Measurements from ENCODE around the gene HAGH. TPM values are rescaled to one million over a fixed set of nuclear protein-coding genes. Genes with fewer than 3 reads are reported as not detected.

Gene HAGH
- total and polyA plus RNA-seq, 9 of the 15 experiments (the other 6 are each of a cell fraction or from before 2014, with no cell fraction given), result 0.46 to 35.1 (median 16.8) TPM

- TF ChIP-seq ARID4B (CRISPR knock-in tag; IDR thresholded peaks at IDR 0.05) (0 out of 2 replicates have a peak, but pooled peaks have one; percentile 12), ZNF232 (CRISPR knock-in tag; IDR thresholded peaks at IDR 0.05) (0 out of 2 replicates have a peak, but pooled peaks have one; percentile 81), VEZF1 (CRISPR knock-in tag; IDR thresholded peaks at IDR 0.05) (peak; percentile 63), HNRNPL (IDR thresholded peaks at IDR 0.05; ENCODE audit: low read depth, low read length) (no peak), GABPB2 (CRISPR knock-in tag; conservative IDR thresholded peaks at IDR 0.05) (no peak), TCF3 (CRISPR knock-in tag; IDR thresholded peaks at IDR 0.05) (no peak), ZNF655 (CRISPR knock-in tag; IDR thresholded peaks at IDR 0.05) (no peak), EZH2 (IDR thresholded peaks at IDR 0.05; ENCODE audit: borderline replicate concordance, low read depth, low read length) (no peak), SAP30 (IDR thresholded peaks at IDR 0.05; ENCODE audit: borderline replicate concordance, insufficient read depth, low read depth, low read length, poor library complexity, severe bottlenecking) (peak; percentile 35), ZNF280A (IDR thresholded peaks at IDR 0.05; ENCODE audit: low read depth, partially characterized antibody) (no peak), GMEB1 (CRISPR knock-in tag; IDR thresholded peaks at IDR 0.05) (no peak), POLR2A (conservative IDR thresholded peaks at IDR 0.05) (peak; percentile 33; the same call in 1 of the 2 replicates), ZNF23 (CRISPR knock-in tag; IDR thresholded peaks at IDR 0.05) (no peak)
These were observed 54.7 kb downstream of the HAGH start (continued) for GRCh38 chr16:1771864-1772361.

All from K562 (cell line).